Spleen (tissue), 11 donors: Measurements from ENCODE around the gene CDK18. TPM values are rescaled to one million over a fixed set of nuclear protein-coding genes. Genes with fewer than 3 reads are reported as not detected.

ENCODE experiments used
- DNase-seq: peaks from one replicate; pipeline ENCODE4 v3.0.0-alpha.2; 2020
- H3K27ac ChIP-seq, 8 donors: fragments of 200-600 bp; sonication (generic) in 7 of 8; 1 replicate in 4 of 8; 2 replicates in 4 of 8; pipeline versions ENCODE4 v1.5.0 to v1.8.0; 2016 to 2021; ENCODE audit warnings: inconsistent platforms in 4 of 8, mild to moderate bottlenecking in 4 of 8, moderate library complexity in 1 of 8
- H3K27me3 ChIP-seq, 7 donors: fragments of 200-600 bp; sonication (generic) in 6 of 7; replicated peaks in 1 of 7; 1 replicate in 4 of 7; 2 replicates in 3 of 7; pipeline versions ENCODE4 v1.5.0 to v1.8.0; 2016 to 2021; ENCODE audit warnings: inconsistent platforms in 3 of 7, mild to moderate bottlenecking in 1 of 7
- H3K36me3 ChIP-seq, 6 donors: fragments of 200-600 bp; sonication (generic) in 5 of 6; 1 replicate in 4 of 6; 2 replicates in 2 of 6; pipeline versions ENCODE4 v1.5.0 to v1.8.0; 2016 to 2021; ENCODE audit warnings: inconsistent platforms in 2 of 6
- H3K4me1 ChIP-seq, 6 donors: fragments of 200-600 bp; sonication (generic) in 5 of 6; 1 replicate in 3 of 6; 2 replicates in 3 of 6; pipeline versions ENCODE4 v1.5.0 to v1.8.0; 2016 to 2021; ENCODE audit warnings: inconsistent platforms in 3 of 6
- H3K4me3 ChIP-seq, 8 donors: fragments of 200-600 bp; sonication (generic) in 7 of 8; 1 replicate in 4 of 8; 2 replicates in 4 of 8; pipeline versions ENCODE4 v1.5.0 to v1.8.0; 2016 to 2021; ENCODE audit warnings: inconsistent platforms in 4 of 8, mild to moderate bottlenecking in 4 of 8, moderate library complexity in 2 of 8
- H3K9me3 ChIP-seq, 8 donors: fragments of 200-600 bp; sonication (generic) in 7 of 8; 1 replicate in 4 of 8; 2 replicates in 4 of 8; pipeline versions ENCODE4 v1.5.0 to v1.8.0; 2016 to 2021; ENCODE audit warnings: inconsistent platforms in 4 of 8
- CTCF ChIP-seq, 11 experiments: fragments of 200-600 bp in 7 of 11; fragments of 450-650 bp in 4 of 11; sonication (generic) in 4 of 11; IDR thresholded peaks in 8 of 11; conservative IDR thresholded peaks in 3 of 11; 1 replicate in 7 of 11; 2 replicates in 4 of 11; pipeline versions ENCODE4 v1.4.0 to v1.8.0; 2016 to 2021; ENCODE audit warnings: antibody characterized with exemption in 11 of 11, inconsistent platforms in 4 of 11, mild to moderate bottlenecking in 1 of 11
- POLR2A ChIP-seq, 3 donors: fragments of 450-650 bp; IDR thresholded peaks; one replicate each; pipeline ENCODE4 v1.5.1; 2017; ENCODE audit warnings: antibody characterized with exemption in 3 of 3, mild to moderate bottlenecking in 1 of 3
- POLR2AphosphoS5 ChIP-seq, 3 donors: sonication (generic); formaldehyde crosslinking; IDR thresholded peaks; one replicate each; pipeline ENCODE4 v1.5.1; 2017; ENCODE audit warnings: antibody characterized with exemption in 3 of 3
- WGBS, 5 donors: extraction: QIAGEN DNeasy Blood & Tissue Kit in 3 of 5; methylation state at CpG; one replicate each; pipeline versions ENCODE4 v1.1.5 to v1.1.7; 2013 to 2018; 5-methylcytosine and 5-hydroxymethylcytosine counted together
- intact Hi-C: fragments of 100-400 bp; cut with DNase I; formaldehyde crosslinking; loops from one replicate; pipeline ENCODE4 v1.15.0; 2023; ENCODE audit warnings: low total_unique reads
- polyA plus RNA-seq, 3 donors: library from polyadenylated mRNA; stranded (reverse); fragments of 200-250 nt; gene quantifications; one replicate each; pipeline ENCODE4 v1.2.1, GENCODE V29; 2013
- total RNA-seq, 7 donors: library from RNA; depleted of rRNA in 3 of 7; stranded (reverse); fragments of >200 nt in 3 of 7; fragmentation: NEBNext Ultra II Directional in 4 of 7; extraction: Animal tissue kit (Norgen Biotek cat#: 25700) in 4 of 7; gene quantifications; one replicate each; pipeline versions ENCODE4 v1.1.0 to v1.2.1, GENCODE V29; 2016 to 2021
- donor health status: healthy with polysubstance abuse.
- donor health status: DM: no; HTN: no; CAD: no; lungs with moderate emphysema.
- donor health status: DM: no; HTN: no; CAD: no.
- donor health status: Bipolar disorder and iron deficiency.
- donor health status: healthy.
- donor health status: DM: no; HTN: no; CAD: no.
- donor health status: DM: yes; HTN: yes; CAD: no.

The CDK18 gene
- total and polyA plus RNA-seq, 10 donors = 3.5 to 25.3 (median 17.8) TPM

GRCh38 chr1:205510308-205510950, 6.0 kb downstream of the CDK18 start:
- H3K9me3 ChIP-seq = no peaks in the 10 kb centered on the region
- TF ChIP-seq POLR2A (IDR thresholded peaks at IDR 0.05) (no peak), POLR2AphosphoS5 (IDR thresholded peaks at IDR 0.05) (no peak), CTCF (IDR thresholded peaks at IDR 0.05 in 8 of 11, conservative IDR thresholded peaks at IDR 0.05 in 3 of 11) (no peak)
- intact Hi-C loops = no loop called here
- peaks cover 0 to 6% (median 0%) of the 10 kb centered on the region in 7 donors for H3K27me3 ChIP-seq
- no peak overlapping the region for H3K4me3 ChIP-seq
- H3K27ac ChIP-seq = no peak overlapping the region
- peaks cover 0 to 39% (median 14%) of the 10 kb centered on the region in 6 donors for H3K4me1 ChIP-seq
- no peaks in the 10 kb centered on the region for H3K36me3 ChIP-seq
- whole genome bisulfite sequencing, 5 donors = 64 to 92% (median 84%) methylated on average over 5 to 7 of the region's 7 CpGs
- DNase-seq = no peak

- no peaks in the 10 kb centered on the region for H3K9me3 ChIP-seq
- TF ChIP-seq POLR2A (IDR thresholded peaks at IDR 0.05) = no peak
- no peak for TF ChIP-seq CTCF (IDR thresholded peaks at IDR 0.05 in 8 of 11, conservative IDR thresholded peaks at IDR 0.05 in 3 of 11)
- TF ChIP-seq POLR2AphosphoS5 (IDR thresholded peaks at IDR 0.05) = no peak
- H3K27me3 ChIP-seq = peaks cover 0 to 1% (median 0%) of the 10 kb centered on the region in 7 donors
- H3K4me1 ChIP-seq = peaks cover 0 to 41% (median 12%) of the 10 kb centered on the region in 6 donors
- intact Hi-C loops = no loop called here
- WGBS, 5 donors = 68 to 87% (median 77%) methylated on average over 3 of the region's 3 CpGs
- H3K27ac ChIP-seq = no peak overlapping the region
- DNase-seq = no peak
- H3K4me3 ChIP-seq = no peak overlapping the region
- H3K36me3 ChIP-seq = no peaks in the 10 kb centered on the region
Observed at GRCh38 chr1:205510951-205511330, 6.5 kb downstream of the CDK18 start.

GRCh38 chr1:205512059-205513045, 7.9 kb downstream of the CDK18 start:
- H3K9me3 ChIP-seq = no peaks in the 10 kb centered on the region
- no peaks in the 10 kb centered on the region for H3K27me3 ChIP-seq
- no peaks in the 10 kb centered on the region for H3K36me3 ChIP-seq
- TF ChIP-seq CTCF (IDR thresholded peaks at IDR 0.05 in 8 of 11, conservative IDR thresholded peaks at IDR 0.05 in 3 of 11) (no peak), POLR2AphosphoS5 (IDR thresholded peaks at IDR 0.05) (peak in 2 of 3 donors; percentile 50 to 62), POLR2A (IDR thresholded peaks at IDR 0.05) (no peak)
- H3K4me3 ChIP-seq = no peak overlapping the region
- peaks cover 0 to 43% (median 13%) of the 10 kb centered on the region in 6 donors for H3K4me1 ChIP-seq
- WGBS, 5 donors = 52 to 64% (median 61%) methylated on average over 13 of the region's 13 CpGs
- H3K27ac ChIP-seq = peak overlapping the region in 6 of 8 donors; percentile 9 to 70 (median 49)
- no peak for DNase-seq
- intact Hi-C loops = no loop called here

- no peak overlapping the region for H3K4me3 ChIP-seq
- no peak for DNase-seq
- TF ChIP-seq POLR2A (IDR thresholded peaks at IDR 0.05) = no peak
- TF ChIP-seq CTCF (IDR thresholded peaks at IDR 0.05 in 8 of 11, conservative IDR thresholded peaks at IDR 0.05 in 3 of 11) = no peak
- no peak for TF ChIP-seq POLR2AphosphoS5 (IDR thresholded peaks at IDR 0.05)
- 69 to 84% (median 78%) methylated on average over 5 of the region's 5 CpGs for WGBS, 5 donors
- intact Hi-C loops = no loop called here
- H3K27me3 ChIP-seq = no peaks in the 10 kb centered on the region
- peaks cover 0 to 47% (median 13%) of the 10 kb centered on the region in 6 donors for H3K4me1 ChIP-seq
- peak overlapping the region in 6 of 8 donors; percentile 9 to 70 (median 49) for H3K27ac ChIP-seq
- no peaks in the 10 kb centered on the region for H3K9me3 ChIP-seq
- no peaks in the 10 kb centered on the region for H3K36me3 ChIP-seq
Observed at GRCh38 chr1:205513774-205514173, 9.3 kb downstream of the CDK18 start.
